Measurements from ENCODE around the gene ZNF101. TPM values are rescaled to one million over a fixed set of nuclear protein-coding genes. Genes with fewer than 3 reads are reported as not detected.

The ZNF101 gene
- total RNA-seq, 1 experiment from 2014 or later = 24.9 TPM

DNA sequence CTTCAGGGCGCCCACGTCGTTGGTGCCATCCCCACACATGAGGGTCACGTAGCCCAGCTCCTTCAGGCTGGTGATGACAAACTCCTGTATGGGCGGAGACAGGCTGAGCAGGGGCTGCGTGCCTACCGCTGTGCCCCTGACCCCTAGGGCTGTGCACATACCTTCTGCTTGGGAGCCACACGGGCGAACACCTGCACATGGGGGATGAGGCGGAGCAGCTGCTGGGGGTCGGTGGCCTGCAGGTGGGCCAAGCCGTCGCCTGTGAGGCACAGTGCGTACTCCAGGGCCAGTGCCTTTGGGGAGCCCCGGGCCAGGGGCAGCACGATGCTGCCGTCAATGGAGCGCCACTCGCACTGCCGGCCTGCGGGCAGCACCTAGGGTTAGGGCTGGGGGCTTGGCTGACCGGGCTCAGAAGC, 19.1 kb upstream of the ZNF101 start:
- peak; percentile 41 for DNase-seq
- H3K36me3 ChIP-seq (replicated peaks; ENCODE audit: control insufficient read depth, insufficient read depth, low read length) = peaks cover 62% of the 10 kb centered on the region
- no peaks in the 10 kb centered on the region for H3K27me3 ChIP-seq (ENCODE audit: control insufficient read depth, insufficient read depth, low read length)
- no peak overlapping the region for H3K4me3 ChIP-seq (ENCODE audit: insufficient read depth, low read depth, low read length)

GRCh38 chr19:19650331-19650730, 18.3 kb upstream of the ZNF101 start:
- H3K4me3 ChIP-seq (ENCODE audit: insufficient read depth, low read depth, low read length) = no peak overlapping the region
- DNase-seq = peak; percentile 37
- peaks cover 66% of the 10 kb centered on the region for H3K36me3 ChIP-seq (replicated peaks; ENCODE audit: control insufficient read depth, insufficient read depth, low read length)
- no peaks in the 10 kb centered on the region for H3K27me3 ChIP-seq (ENCODE audit: control insufficient read depth, insufficient read depth, low read length)

DNA sequence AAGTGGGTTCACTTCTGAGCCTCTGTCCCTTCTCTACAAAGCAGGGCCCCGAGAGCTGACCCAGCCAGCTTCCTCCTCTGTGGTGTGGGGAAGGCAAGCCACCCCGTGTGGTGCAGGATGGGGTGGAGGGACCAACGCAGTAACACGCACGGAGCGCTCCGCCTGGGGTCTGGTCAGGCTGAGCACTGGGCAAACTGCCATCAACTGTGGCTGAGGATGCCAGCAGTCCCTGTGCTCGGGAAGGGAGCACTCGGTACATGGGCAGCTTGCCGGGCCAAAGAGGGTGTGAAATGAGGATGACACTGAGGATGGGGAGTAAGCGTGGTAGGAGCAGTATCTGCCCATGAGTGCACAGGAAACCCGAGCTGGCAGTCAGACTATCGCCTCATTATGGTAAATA, 17.6 kb upstream of the ZNF101 start:
- H3K27me3 ChIP-seq (ENCODE audit: control insufficient read depth, insufficient read depth, low read length) = no peaks in the 10 kb centered on the region
- H3K36me3 ChIP-seq (replicated peaks; ENCODE audit: control insufficient read depth, insufficient read depth, low read length) = peaks cover 64% of the 10 kb centered on the region
- H3K4me3 ChIP-seq (ENCODE audit: insufficient read depth, low read depth, low read length) = no peak overlapping the region
- peak; percentile 38 for DNase-seq

GRCh38 chr19:19652482-19653295, 15.9 kb upstream of the ZNF101 start:
- no peak overlapping the region for H3K4me3 ChIP-seq (ENCODE audit: insufficient read depth, low read depth, low read length)
- DNase-seq = peak; percentile 48
- H3K36me3 ChIP-seq (replicated peaks; ENCODE audit: control insufficient read depth, insufficient read depth, low read length) = peaks cover 68% of the 10 kb centered on the region
- no peaks in the 10 kb centered on the region for H3K27me3 ChIP-seq (ENCODE audit: control insufficient read depth, insufficient read depth, low read length)

GRCh38 chr19:19653597-19654147, 15.0 kb upstream of the ZNF101 start:
- Histone ChIP-seq H3K27me3 (ENCODE audit: control insufficient read depth, insufficient read depth, low read length) (no peaks in the 10 kb centered on the region), H3K4me3 (ENCODE audit: insufficient read depth, low read depth, low read length) (no peak overlapping the region), H3K36me3 (replicated peaks; ENCODE audit: control insufficient read depth, insufficient read depth, low read length) (peaks cover 74% of the 10 kb centered on the region)
- peak; percentile 63 for DNase-seq

DNA sequence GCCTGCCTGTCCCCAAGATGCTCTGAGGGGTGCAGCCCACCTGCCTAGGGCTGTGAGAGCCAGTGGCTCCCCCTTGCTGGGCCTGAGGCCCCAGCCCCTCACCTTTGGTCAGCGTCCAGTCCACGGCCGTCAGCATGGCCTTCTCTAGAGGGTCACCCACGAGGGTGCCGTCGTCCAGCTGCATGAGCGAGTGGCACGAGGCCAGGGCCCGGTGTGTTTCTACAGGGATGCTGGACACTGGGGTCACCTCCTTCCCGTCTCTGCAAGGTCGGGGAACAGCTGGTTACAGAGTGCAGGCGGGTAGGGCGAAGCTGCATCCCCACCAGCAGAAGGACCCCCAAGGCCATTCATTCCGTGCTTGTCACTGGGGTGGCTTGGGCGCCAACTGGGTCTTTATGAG, 14.2 kb upstream of the ZNF101 start:
- H3K27me3 ChIP-seq (ENCODE audit: control insufficient read depth, insufficient read depth, low read length) = no peaks in the 10 kb centered on the region
- no peak overlapping the region for H3K4me3 ChIP-seq (ENCODE audit: insufficient read depth, low read depth, low read length)
- DNase-seq = no peak
- H3K36me3 ChIP-seq (replicated peaks; ENCODE audit: control insufficient read depth, insufficient read depth, low read length) = peaks cover 74% of the 10 kb centered on the region

DNA sequence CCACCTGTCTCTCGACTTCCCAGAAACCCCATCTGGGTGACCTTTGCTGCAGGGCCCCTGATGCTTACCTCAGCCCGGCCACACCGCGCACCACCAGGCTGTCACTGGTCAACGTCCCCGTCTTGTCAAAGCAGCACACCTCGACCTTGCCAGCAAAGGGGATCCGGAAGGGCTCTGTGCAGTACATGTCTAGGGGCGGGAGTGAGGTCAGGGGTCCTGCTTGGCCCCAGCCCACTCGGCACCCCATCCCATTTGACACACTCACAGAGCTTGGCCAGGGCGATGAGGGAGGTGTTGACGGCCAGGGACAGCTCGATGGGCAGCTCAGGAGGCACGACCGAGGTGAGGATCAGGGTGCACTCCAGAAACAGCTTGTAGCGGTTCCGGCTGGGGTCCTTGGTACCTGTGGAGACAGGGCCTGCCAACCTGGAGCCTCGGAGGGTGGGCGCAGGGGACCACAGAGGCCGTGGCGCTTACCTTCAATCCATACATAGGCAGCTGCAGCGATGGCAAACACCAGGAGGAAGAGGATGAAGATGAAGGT, 13.5 kb upstream of the ZNF101 start:
- peak; percentile 42 for DNase-seq
- Histone ChIP-seq H3K27me3 (ENCODE audit: control insufficient read depth, insufficient read depth, low read length) (no peaks in the 10 kb centered on the region), H3K36me3 (replicated peaks; ENCODE audit: control insufficient read depth, insufficient read depth, low read length) (peaks cover 74% of the 10 kb centered on the region), H3K4me3 (ENCODE audit: insufficient read depth, low read depth, low read length) (no peak overlapping the region)

DNA sequence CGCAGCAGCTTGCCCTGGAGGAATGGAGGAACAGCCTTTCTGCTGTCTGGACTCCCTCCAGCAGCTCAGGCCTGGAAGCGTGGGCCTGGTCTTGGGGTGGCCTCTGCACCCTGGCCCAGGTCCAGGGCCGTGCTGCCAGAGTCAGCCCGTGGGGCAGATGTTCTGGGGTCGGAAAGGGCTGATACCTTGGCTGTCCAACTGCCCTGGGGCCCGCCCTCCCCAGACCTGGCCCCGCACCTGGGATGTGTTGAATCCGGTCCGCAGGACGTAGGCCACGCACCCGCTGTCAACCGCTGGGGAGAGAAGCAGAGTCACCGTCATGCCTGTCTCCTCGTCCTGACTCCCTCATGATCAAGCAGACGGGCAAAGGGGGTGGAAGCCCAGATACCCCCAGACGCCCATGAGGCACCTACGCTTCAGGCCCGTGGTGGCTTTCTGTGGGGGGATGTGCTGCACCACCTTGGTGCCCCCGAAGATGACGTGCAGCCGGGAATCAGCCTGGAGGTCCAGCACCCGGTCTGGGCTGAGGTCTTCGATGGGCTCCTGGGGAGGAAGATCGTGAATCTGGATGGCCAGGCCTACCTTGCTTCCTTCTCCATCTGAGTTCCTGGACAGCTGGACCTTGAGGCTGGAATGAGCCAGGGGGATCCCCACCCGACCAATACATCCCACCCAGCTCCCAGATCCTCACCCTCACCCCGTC, 12.8 kb upstream of the ZNF101 start:
- H3K27me3 ChIP-seq (ENCODE audit: control insufficient read depth, insufficient read depth, low read length) = no peaks in the 10 kb centered on the region
- H3K36me3 ChIP-seq (replicated peaks; ENCODE audit: control insufficient read depth, insufficient read depth, low read length) = peaks cover 72% of the 10 kb centered on the region
- DNase-seq = peak; percentile 51
- no peak overlapping the region for H3K4me3 ChIP-seq (ENCODE audit: insufficient read depth, low read depth, low read length)

DNA sequence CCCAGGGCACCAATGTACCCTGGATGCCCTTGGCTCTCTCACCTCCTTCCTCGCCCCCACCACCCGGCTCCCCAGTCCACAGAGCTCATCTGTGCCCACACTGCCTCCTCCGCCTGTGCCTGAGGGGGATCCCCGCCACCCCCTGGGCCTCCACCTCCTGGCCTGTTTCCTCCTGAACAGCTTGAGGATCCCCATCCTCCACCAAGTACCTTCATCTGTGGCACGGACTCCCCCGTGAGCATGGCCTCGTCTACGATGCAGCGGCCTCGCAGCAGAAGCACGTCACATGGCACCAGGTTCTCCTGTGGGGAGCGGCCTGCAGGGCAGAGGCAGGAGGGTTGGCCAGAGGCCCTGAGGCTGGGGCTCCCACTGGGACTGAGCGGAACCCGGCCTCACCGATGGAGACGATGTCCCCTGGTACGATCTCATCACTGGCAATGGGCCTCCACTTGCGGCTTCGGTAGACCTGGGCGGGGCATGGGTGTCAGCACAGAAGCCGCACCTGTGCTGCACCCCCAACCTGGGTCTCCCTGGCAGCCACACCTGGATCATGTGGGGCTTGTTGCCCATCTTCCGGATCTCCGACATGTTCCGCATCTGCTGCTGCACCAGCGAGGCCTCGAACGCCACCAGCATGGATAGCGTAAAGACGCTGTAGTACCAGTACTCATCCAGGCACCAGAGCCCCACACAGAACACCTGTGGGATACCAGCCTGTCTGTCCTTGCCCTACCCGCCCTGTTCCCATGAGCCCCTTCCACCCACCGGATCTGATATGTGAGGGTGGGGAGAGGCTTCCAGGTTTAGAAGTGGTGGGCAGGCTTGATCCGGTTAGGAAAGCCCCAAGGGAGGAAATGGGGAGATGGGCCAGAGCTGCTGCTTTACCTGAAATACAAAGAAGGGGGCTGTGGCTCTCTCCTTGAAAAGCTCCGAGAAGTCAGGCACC, 11.9 kb upstream of the ZNF101 start:
- peaks cover 63% of the 10 kb centered on the region for H3K36me3 ChIP-seq (replicated peaks; ENCODE audit: control insufficient read depth, insufficient read depth, low read length)

GRCh38 chr19:19657397-19657783, 11.2 kb upstream of the ZNF101 start:
- peaks cover 64% of the 10 kb centered on the region for H3K36me3 ChIP-seq (replicated peaks; ENCODE audit: control insufficient read depth, insufficient read depth, low read length)
- DNase-seq = peak; percentile 15

More for the DNA sequence above, 11.9 kb upstream of the ZNF101 start:
- no peaks in the 10 kb centered on the region for H3K27me3 ChIP-seq (ENCODE audit: control insufficient read depth, insufficient read depth, low read length)
- no peak overlapping the region for H3K4me3 ChIP-seq (ENCODE audit: insufficient read depth, low read depth, low read length)
- peak; percentile 44 for DNase-seq

GRCh38 chr19:19659646-19660245, 8.9 kb upstream of the ZNF101 start:
- peak; percentile 22 for DNase-seq
- Histone ChIP-seq H3K36me3 (replicated peaks; ENCODE audit: control insufficient read depth, insufficient read depth, low read length) (peaks cover 49% of the 10 kb centered on the region), H3K4me3 (ENCODE audit: insufficient read depth, low read depth, low read length) (no peak overlapping the region)

More at GRCh38 chr19:19657397-19657783, 11.2 kb upstream of the ZNF101 start:
- Histone ChIP-seq H3K27me3 (ENCODE audit: control insufficient read depth, insufficient read depth, low read length) (no peaks in the 10 kb centered on the region), H3K4me3 (ENCODE audit: insufficient read depth, low read depth, low read length) (no peak overlapping the region)

DNA sequence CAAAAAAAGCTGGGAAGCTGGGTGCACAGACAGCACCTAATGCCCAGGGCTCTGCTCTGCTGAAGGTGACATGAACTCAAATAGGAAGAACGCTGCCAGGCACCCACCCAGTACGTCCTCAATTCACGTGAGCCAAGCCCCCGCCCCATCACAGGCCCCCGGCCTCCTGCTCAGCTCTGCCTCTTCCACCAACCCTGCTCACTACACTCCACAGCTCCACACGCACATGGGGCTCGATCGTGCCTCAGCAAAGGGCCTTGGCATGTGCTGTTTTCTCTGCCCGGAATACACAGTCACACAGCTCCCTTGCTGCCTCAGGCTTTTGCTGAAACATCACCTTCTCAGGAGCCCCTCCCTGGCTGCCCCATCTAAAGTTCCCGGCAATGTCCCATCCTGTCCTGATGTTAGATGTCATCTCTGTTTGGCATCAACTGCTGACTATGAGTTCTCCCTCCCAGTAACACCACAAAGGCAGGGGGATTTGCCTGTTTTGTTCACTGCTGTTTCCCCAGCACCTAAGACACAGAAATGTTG, 7.4 kb upstream of the ZNF101 start:
- Histone ChIP-seq H3K36me3 (replicated peaks; ENCODE audit: control insufficient read depth, insufficient read depth, low read length) (peaks cover 37% of the 10 kb centered on the region), H3K4me3 (ENCODE audit: insufficient read depth, low read depth, low read length) (no peak overlapping the region), H3K27me3 (ENCODE audit: control insufficient read depth, insufficient read depth, low read length) (no peaks in the 10 kb centered on the region)
- peak; percentile 13 for DNase-seq

More at GRCh38 chr19:19659646-19660245, 8.9 kb upstream of the ZNF101 start:
- H3K27me3 ChIP-seq (ENCODE audit: control insufficient read depth, insufficient read depth, low read length) = no peaks in the 10 kb centered on the region

- Histone ChIP-seq H3K36me3 (replicated peaks; ENCODE audit: control insufficient read depth, insufficient read depth, low read length) (peaks cover 32% of the 10 kb centered on the region), H3K4me3 (ENCODE audit: insufficient read depth, low read depth, low read length) (no peak overlapping the region; the same call in 1 of the 2 replicates)
Observed at GRCh38 chr19:19661675-19662251, 6.9 kb upstream of the ZNF101 start.

More at GRCh38 chr19:19661675-19662251, 6.9 kb upstream of the ZNF101 start:
- DNase-seq = peak; percentile 48
- no peaks in the 10 kb centered on the region for H3K27me3 ChIP-seq (ENCODE audit: control insufficient read depth, insufficient read depth, low read length)
